ENCODE data around the gene MNS1. TPM values are rescaled to one million over a fixed set of nuclear protein-coding genes. Genes with fewer than 3 reads are reported as not detected.

The MNS1 gene, protein sequence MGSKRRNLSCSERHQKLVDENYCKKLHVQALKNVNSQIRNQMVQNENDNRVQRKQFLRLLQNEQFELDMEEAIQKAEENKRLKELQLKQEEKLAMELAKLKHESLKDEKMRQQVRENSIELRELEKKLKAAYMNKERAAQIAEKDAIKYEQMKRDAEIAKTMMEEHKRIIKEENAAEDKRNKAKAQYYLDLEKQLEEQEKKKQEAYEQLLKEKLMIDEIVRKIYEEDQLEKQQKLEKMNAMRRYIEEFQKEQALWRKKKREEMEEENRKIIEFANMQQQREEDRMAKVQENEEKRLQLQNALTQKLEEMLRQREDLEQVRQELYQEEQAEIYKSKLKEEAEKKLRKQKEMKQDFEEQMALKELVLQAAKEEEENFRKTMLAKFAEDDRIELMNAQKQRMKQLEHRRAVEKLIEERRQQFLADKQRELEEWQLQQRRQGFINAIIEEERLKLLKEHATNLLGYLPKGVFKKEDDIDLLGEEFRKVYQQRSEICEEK
- polyA plus RNA-seq (2011; rRNA removed) (1.3 and 1.9 TPM in 2 replicates), polyA minus RNA-seq (2011; rRNA and poly(A)+ RNA removed) (0.37 and 0.87 TPM in 2 replicates)

DNA sequence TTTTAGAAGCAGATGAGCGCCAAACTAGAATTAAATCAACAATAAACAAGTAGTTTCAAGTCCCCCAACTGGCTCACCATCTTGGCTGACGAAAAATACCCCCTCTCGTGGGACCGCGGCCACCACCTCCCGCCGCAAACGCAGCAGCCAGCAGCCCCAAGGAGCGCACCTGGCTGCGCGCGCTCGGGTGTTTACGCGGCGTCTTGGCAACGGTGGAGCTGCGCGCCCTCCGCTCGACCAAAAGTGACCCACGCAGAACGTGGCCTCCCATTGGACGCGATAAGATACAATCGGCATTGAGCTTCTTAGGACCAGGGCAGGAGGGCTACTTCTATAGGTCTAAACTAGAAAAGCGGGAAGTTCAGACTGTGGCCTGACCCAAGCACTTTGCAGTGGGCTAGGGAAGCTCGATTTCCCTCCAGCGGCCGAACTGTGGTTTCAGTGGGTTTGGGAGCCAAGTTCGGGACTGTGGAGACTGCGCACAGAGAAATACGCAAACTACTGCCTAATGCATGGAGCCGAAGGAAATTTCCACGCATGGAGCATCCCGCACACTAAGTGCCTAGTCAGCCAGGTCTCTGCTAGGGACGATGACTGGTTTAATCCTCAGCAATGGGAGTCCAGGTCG lies at the start of gene MNS1:
MNS1 (minus strand) TSS at position 245 of the 628 bp plus-strand sequence; CDS start at position 80, 165 bp downstream.
- H3K9me3 ChIP-seq (ENCODE audit: control insufficient read depth, insufficient read depth, low read length), result no peaks in the 10 kb centered on the region; the same call in 1 of the 2 replicates
- peak; percentile 81 for DNase-seq (ENCODE audit: low read depth, low spot score)
- ChIA-PET POLR2A (no interaction called here), CTCF (interaction anchor here (2.6 kb wide), 1 partner anchor 26 kb away, joined by 12 read pairs; no protein-coding TSS in a partner anchor)
- TF ChIP-seq, protein P1, sequence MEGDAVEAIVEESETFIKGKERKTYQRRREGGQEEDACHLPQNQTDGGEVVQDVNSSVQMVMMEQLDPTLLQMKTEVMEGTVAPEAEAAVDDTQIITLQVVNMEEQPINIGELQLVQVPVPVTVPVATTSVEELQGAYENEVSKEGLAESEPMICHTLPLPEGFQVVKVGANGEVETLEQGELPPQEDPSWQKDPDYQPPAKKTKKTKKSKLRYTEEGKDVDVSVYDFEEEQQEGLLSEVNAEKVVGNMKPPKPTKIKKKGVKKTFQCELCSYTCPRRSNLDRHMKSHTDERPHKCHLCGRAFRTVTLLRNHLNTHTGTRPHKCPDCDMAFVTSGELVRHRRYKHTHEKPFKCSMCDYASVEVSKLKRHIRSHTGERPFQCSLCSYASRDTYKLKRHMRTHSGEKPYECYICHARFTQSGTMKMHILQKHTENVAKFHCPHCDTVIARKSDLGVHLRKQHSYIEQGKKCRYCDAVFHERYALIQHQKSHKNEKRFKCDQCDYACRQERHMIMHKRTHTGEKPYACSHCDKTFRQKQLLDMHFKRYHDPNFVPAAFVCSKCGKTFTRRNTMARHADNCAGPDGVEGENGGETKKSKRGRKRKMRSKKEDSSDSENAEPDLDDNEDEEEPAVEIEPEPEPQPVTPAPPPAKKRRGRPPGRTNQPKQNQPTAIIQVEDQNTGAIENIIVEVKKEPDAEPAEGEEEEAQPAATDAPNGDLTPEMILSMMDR (IDR thresholded peaks at IDR 0.05; ENCODE audit: low read depth, low read length), result no peak
- no peak within 1 kb of the TSS for H3K27ac ChIP-seq (ENCODE audit: low read depth, low read length)
- H3K4me3 ChIP-seq (ENCODE audit: low read depth, low read length), result peak within 1 kb of the TSS; percentile 59
- H3K27me3 ChIP-seq (ENCODE audit: control insufficient read depth, insufficient read depth, low read length), result no peaks in the 10 kb centered on the region

DNA sequence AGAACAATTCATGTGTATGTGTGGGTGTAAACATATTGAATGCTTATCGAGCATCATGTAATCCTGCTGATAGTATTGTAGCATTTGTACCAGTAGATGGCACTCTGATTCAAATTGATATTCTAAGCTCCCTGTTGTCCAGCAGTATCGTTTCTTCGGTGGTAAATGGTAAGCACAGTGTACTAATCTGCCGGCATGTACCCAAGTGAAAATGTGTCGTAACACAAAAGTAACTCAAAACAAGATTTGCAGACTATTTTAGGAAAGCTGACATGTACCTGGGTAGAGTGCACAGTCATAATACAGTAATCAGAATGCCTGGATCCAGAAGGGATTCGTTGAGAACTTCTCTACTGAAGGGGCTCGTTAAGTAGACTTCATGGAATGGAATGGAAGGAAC lies 31.7 kb upstream of the MNS1 start:
- TF ChIP-seq, protein P1 (IDR thresholded peaks at IDR 0.05; ENCODE audit: low read depth, low read length), result peak; percentile 72
- POLR2A ChIA-PET, result no interaction called here
- DNase-seq (ENCODE audit: low read depth, low spot score), result peak; percentile 55
- H3K27ac ChIP-seq (ENCODE audit: low read depth, low read length), result no peak overlapping the region
- H3K27me3 ChIP-seq (ENCODE audit: control insufficient read depth, insufficient read depth, low read length), result peaks cover 9% of the 10 kb centered on the region
- H3K4me3 ChIP-seq (ENCODE audit: low read depth, low read length), result no peak overlapping the region
- no peaks in the 10 kb centered on the region for H3K9me3 ChIP-seq (ENCODE audit: control insufficient read depth, insufficient read depth, low read length)
- CTCF ChIA-PET, result interaction anchor here (0.6 to 1.5 kb wide), 26 partner anchors 13 to 1045 kb away, joined by 3 to 11 read pairs (median 3); partner anchors contain the start of gene ZNF280D

DNA sequence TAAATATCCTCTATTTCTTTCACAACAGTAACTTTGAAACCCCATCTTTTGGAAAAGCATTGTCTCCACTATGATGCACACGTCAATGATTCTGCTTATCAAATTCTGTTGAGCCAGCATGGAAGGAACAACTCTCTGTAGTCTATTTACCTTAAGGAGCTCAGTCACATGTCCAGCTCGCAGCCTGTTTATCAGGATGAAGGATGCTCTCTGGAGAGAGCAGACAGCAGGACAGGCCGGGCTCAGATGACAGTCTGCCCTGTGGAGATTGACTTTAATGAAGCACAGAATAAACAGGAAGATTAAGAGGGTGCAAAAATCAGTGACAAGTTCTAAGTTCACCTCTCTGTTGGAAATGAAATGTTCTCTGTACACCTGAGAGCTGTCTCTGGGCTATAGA lies 30.6 kb upstream of the MNS1 start:
- TF ChIP-seq, protein P1 (IDR thresholded peaks at IDR 0.05; ENCODE audit: low read depth, low read length), result no peak
- H3K27me3 ChIP-seq (ENCODE audit: control insufficient read depth, insufficient read depth, low read length), result peaks cover 9% of the 10 kb centered on the region
- no peaks in the 10 kb centered on the region for H3K9me3 ChIP-seq (ENCODE audit: control insufficient read depth, insufficient read depth, low read length)
- no peak for DNase-seq (ENCODE audit: low read depth, low spot score)
- ChIA-PET CTCF (interaction anchor here (1.2 to 1.3 kb wide), 2 partner anchors 328 to 416 kb away, joined by 3 read pairs; no protein-coding TSS in a partner anchor), POLR2A (no interaction called here)
- no peak overlapping the region for H3K27ac ChIP-seq (ENCODE audit: low read depth, low read length)
- no peak overlapping the region for H3K4me3 ChIP-seq (ENCODE audit: low read depth, low read length)

DNA sequence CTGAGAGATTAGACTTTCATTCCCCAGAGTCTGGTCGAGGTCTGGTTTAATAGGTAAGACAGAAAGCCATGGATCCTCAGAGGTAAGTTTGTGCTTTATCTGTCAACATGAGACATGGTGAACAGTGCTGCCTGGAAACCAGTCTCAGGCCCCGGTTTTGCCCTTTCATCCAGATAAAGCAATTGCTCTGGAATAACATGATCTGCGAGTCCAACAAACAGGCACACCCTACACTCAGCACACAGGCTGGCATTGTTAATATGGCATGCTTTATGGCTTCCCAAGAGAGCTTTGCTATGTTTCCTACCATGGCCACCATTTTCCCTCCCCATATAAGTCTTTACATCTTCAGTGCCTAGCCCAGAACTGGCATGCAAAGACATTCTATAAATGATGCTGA lies 30.1 kb upstream of the MNS1 start:
- CTCF ChIA-PET, result interaction anchor here (1.2 to 1.3 kb wide), 2 partner anchors 329 to 416 kb away, joined by 3 read pairs; no protein-coding TSS in a partner anchor
- H3K27me3 ChIP-seq (ENCODE audit: control insufficient read depth, insufficient read depth, low read length), result peaks cover 9% of the 10 kb centered on the region
- H3K9me3 ChIP-seq (ENCODE audit: control insufficient read depth, insufficient read depth, low read length), result no peaks in the 10 kb centered on the region
- no peak overlapping the region for H3K27ac ChIP-seq (ENCODE audit: low read depth, low read length)
- POLR2A ChIA-PET, result no interaction called here
- no peak for DNase-seq (ENCODE audit: low read depth, low spot score)
- TF ChIP-seq, protein P1 (IDR thresholded peaks at IDR 0.05; ENCODE audit: low read depth, low read length), result no peak
- no peak overlapping the region for H3K4me3 ChIP-seq (ENCODE audit: low read depth, low read length)
